Liver (tissue), 9 donors: Measurements from ENCODE around the gene HOPX. TPM values are rescaled to one million over a fixed set of nuclear protein-coding genes. Genes with fewer than 3 reads are reported as not detected.

ENCODE experiments used
- DNase-seq: peaks from one replicate; pipeline ENCODE4 v3.0.0-alpha.2; 2017; ENCODE audit warnings: low spot score
- H3K27ac ChIP-seq, 2 donors: one replicate each; pipeline ENCODE4 v1.7.0; 2013; ENCODE audit warnings: inconsistent platforms in 2 of 2, low read length in 2 of 2, control low read depth in 1 of 2, low read depth in 1 of 2, mild to moderate bottlenecking in 1 of 2
- H3K27me3 ChIP-seq, 4 donors: one replicate each; pipeline versions ENCODE4 v1.6.1 to v1.7.0; 2013; ENCODE audit warnings: low read length in 3 of 4, inconsistent platforms in 1 of 4, mild to moderate bottlenecking in 1 of 4, moderate library complexity in 1 of 4; ENCODE audit not compliant: control insufficient read depth in 4 of 4, insufficient read depth in 4 of 4
- H3K36me3 ChIP-seq, 4 donors: one replicate each; pipeline versions ENCODE4 v1.6.1 to v1.7.0; 2013; ENCODE audit warnings: low read length in 3 of 4, mild to moderate bottlenecking in 3 of 4, low read depth in 1 of 4, moderate library complexity in 1 of 4; ENCODE audit not compliant: control insufficient read depth in 4 of 4, insufficient read depth in 3 of 4
- H3K4me1 ChIP-seq, 4 donors: one replicate each; pipeline versions ENCODE4 v1.6.1 to v1.7.0; 2013; ENCODE audit warnings: low read length in 3 of 4, mild to moderate bottlenecking in 3 of 4, moderate library complexity in 1 of 4; ENCODE audit not compliant: control insufficient read depth in 4 of 4, insufficient read depth in 4 of 4
- H3K4me3 ChIP-seq, 3 donors: one replicate each; pipeline versions ENCODE4 v1.6.1 to v1.7.0; 2013; ENCODE audit warnings: low read length in 3 of 3, control low read depth in 1 of 3, low read depth in 1 of 3, mild to moderate bottlenecking in 1 of 3
- H3K9ac ChIP-seq, 2 donors: one replicate each; pipeline ENCODE4 v1.7.0; 2013; ENCODE audit warnings: low read length in 2 of 2, mild to moderate bottlenecking in 2 of 2, moderate library complexity in 2 of 2, control low read depth in 1 of 2, low read depth in 1 of 2
- H3K9me3 ChIP-seq, 4 donors: one replicate each; pipeline versions ENCODE4 v1.6.1 to v1.7.0; 2013; ENCODE audit warnings: low read length in 3 of 4; ENCODE audit not compliant: control insufficient read depth in 4 of 4
- CTCF ChIP-seq: fragments of 150-350 bp; IDR thresholded peaks from 2 replicates; pipeline ENCODE4 v1.5.1; 2017; ENCODE audit warnings: improper control_type of control experiment, low read depth, low read length; ENCODE audit not compliant: missing input control
- FOXA2 ChIP-seq: IDR thresholded peaks from 2 replicates; pipeline ENCODE4 v1.6.1; 2016; ENCODE audit warnings: antibody characterized with exemption
- GABPA ChIP-seq, 2 donors: IDR thresholded peaks in 1 of 2; conservative IDR thresholded peaks in 1 of 2; 2 replicates each; pipeline ENCODE4 v1.6.1; 2016; ENCODE audit warnings: antibody characterized with exemption in 2 of 2, mild to moderate bottlenecking in 1 of 2, moderate library complexity in 1 of 2
- HNF4A ChIP-seq, 2 donors: conservative IDR thresholded peaks; 2 replicates each; pipeline ENCODE4 v1.6.1; 2016; ENCODE audit warnings: antibody characterized with exemption in 2 of 2, mild to moderate bottlenecking in 2 of 2
- HNF4G ChIP-seq: IDR thresholded peaks from 2 replicates; pipeline ENCODE4 v1.6.1; 2016; ENCODE audit warnings: antibody characterized with exemption
- JUND ChIP-seq, 2 donors: IDR thresholded peaks; 2 replicates each; pipeline ENCODE4 v1.6.1; 2016; ENCODE audit warnings: antibody characterized with exemption in 2 of 2
- NR2F2 ChIP-seq: IDR thresholded peaks from 2 replicates; pipeline ENCODE4 v1.6.1; 2016; ENCODE audit warnings: antibody characterized with exemption
- RAD21 ChIP-seq, 2 donors: IDR thresholded peaks; 2 replicates each; pipeline ENCODE4 v1.6.1; 2016; ENCODE audit warnings: antibody characterized with exemption in 2 of 2, mild to moderate bottlenecking in 2 of 2
- REST ChIP-seq: IDR thresholded peaks from 2 replicates; pipeline ENCODE4 v1.6.1; 2016; ENCODE audit warnings: antibody characterized with exemption, mild to moderate bottlenecking
- RXRA ChIP-seq, 2 donors: IDR thresholded peaks; 2 replicates each; pipeline ENCODE4 v1.6.1; 2017 to 2018; ENCODE audit warnings: antibody characterized with exemption in 2 of 2, mild to moderate bottlenecking in 1 of 2
- SP1 ChIP-seq: IDR thresholded peaks from 2 replicates; pipeline ENCODE4 v1.6.1; 2018; ENCODE audit warnings: antibody characterized with exemption, mild to moderate bottlenecking
- TAF1 ChIP-seq: conservative IDR thresholded peaks from 2 replicates; pipeline ENCODE4 v1.6.1; 2016; ENCODE audit warnings: antibody characterized with exemption, mild to moderate bottlenecking
- YY1 ChIP-seq: IDR thresholded peaks from 2 replicates; pipeline ENCODE4 v1.6.1; 2016; ENCODE audit warnings: antibody characterized with exemption, mild to moderate bottlenecking
- ZBTB33 ChIP-seq: IDR thresholded peaks from 2 replicates; pipeline ENCODE4 v1.6.1; 2016; ENCODE audit warnings: antibody characterized with exemption
- WGBS: extraction: QIAGEN DNeasy Blood & Tissue Kit; methylation state at CpG from one replicate; pipeline ENCODE4 v1.1.7; 2013; 5-methylcytosine and 5-hydroxymethylcytosine counted together
- polyA plus RNA-seq, 2 donors: library from polyadenylated mRNA; stranded (reverse) in 1 of 2; unstranded in 1 of 2; fragments of 200-250 nt in 1 of 2; fragments of >200 nt in 1 of 2; fragmentation: Nextera tagmentation in 1 of 2; extraction: Ambion mirVana in 1 of 2; gene quantifications; one replicate each; pipeline versions ENCODE4 v1.2.1 to v1.2.3, GENCODE V29; 2013 to 2015
- total RNA-seq, 2 donors: library from RNA; depleted of rRNA; stranded (reverse); fragments of >200 nt; gene quantifications; one replicate each; pipeline ENCODE4 v1.2.3, GENCODE V29; 2014
- TF ChIP-seq, protein P1 (sequence below): IDR thresholded peaks from 2 replicates; pipeline ENCODE4 v1.6.1; 2016; ENCODE audit warnings: antibody characterized with exemption
- TF ChIP-seq, protein P2 (sequence below): IDR thresholded peaks from 2 replicates; pipeline ENCODE4 v1.6.1; 2016; ENCODE audit warnings: antibody characterized with exemption
- donor health status: healthy.
- donor health status: healthy.
- donor health status: healthy.
- donor health status: healthy.
- donor health status: healthy.

HOPX gene
- total and polyA plus RNA-seq, 4 donors, result 0.40 to 2.4 (median 0.63) TPM

GRCh38 chr4:56653461-56654237, 27.4 kb downstream of the HOPX start:
- no peak overlapping the region for H3K4me3 ChIP-seq
- no peak overlapping the region for H3K27ac ChIP-seq
- no peak for DNase-seq
- 44% methylated on average over 1 of the region's 1 CpG for WGBS
- TF ChIP-seq, protein P1, sequence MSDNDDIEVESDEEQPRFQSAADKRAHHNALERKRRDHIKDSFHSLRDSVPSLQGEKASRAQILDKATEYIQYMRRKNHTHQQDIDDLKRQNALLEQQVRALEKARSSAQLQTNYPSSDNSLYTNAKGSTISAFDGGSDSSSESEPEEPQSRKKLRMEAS, result no peak
- TF ChIP-seq JUND (IDR thresholded peaks at IDR 0.05) (no peak), NR2F2 (no peak), RXRA (IDR thresholded peaks at IDR 0.05) (no peak), GABPA (IDR thresholded peaks at IDR 0.05 in 1 of 2, conservative IDR thresholded peaks at IDR 0.05 in 1 of 2) (no peak), CTCF (no peak)
- TF ChIP-seq, protein P2, sequence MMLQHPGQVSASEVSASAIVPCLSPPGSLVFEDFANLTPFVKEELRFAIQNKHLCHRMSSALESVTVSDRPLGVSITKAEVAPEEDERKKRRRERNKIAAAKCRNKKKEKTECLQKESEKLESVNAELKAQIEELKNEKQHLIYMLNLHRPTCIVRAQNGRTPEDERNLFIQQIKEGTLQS, result no peak
- no peaks in the 10 kb centered on the region for H3K36me3 ChIP-seq
- H3K27me3 ChIP-seq, result peaks cover 0 to 6% (median under 1%) of the 10 kb centered on the region in 4 donors
- H3K4me1 ChIP-seq, result peaks cover 4 to 15% (median 7%) of the 10 kb centered on the region in 4 donors
- no peak overlapping the region for H3K9ac ChIP-seq
- H3K9me3 ChIP-seq, result no peaks in the 10 kb centered on the region

DNA sequence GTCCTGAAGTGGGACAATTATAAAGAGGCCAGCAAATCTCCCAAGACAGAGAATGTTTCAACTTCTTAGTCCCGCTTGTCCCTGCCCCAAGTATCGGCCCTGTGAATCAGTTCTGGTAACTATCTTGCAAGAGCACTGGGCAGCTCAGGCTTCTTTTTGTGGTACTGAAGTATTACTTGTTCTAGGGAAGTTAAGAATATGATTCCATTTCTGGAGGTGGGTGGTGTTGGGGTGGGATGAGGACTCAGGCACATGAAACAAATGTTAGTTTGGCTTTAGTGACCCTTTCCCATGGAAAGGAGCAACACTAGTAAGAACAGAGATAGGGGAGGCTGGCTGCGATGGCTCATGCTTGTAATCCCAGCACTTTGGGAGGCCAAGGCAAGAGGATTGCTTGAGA, 28.9 kb downstream of the HOPX start:
- no peak overlapping the region for H3K4me3 ChIP-seq
- no peak for DNase-seq
- no peak overlapping the region for H3K27ac ChIP-seq
- H3K27me3 ChIP-seq, result peaks cover 0 to 6% (median under 1%) of the 10 kb centered on the region in 4 donors
- WGBS, result 87% methylated on average over 3 of the region's 3 CpGs
- H3K9me3 ChIP-seq, result no peaks in the 10 kb centered on the region
- H3K9ac ChIP-seq, result no peak overlapping the region
- H3K4me1 ChIP-seq, result peaks cover 4 to 15% (median 7%) of the 10 kb centered on the region in 4 donors
- no peak for TF ChIP-seq SP1
- TF ChIP-seq REST, result no peak
- TF ChIP-seq HNF4A (conservative IDR thresholded peaks at IDR 0.05), result no peak
- TF ChIP-seq CTCF, result no peak
- TF ChIP-seq HNF4G, result no peak
- TF ChIP-seq NR2F2, result no peak
- TF ChIP-seq FOXA2, result no peak
- no peak for TF ChIP-seq RAD21 (IDR thresholded peaks at IDR 0.05)
- no peak for TF ChIP-seq JUND (IDR thresholded peaks at IDR 0.05)
- no peak for TF ChIP-seq YY1
- TF ChIP-seq RXRA (IDR thresholded peaks at IDR 0.05), result no peak
- TF ChIP-seq GABPA (IDR thresholded peaks at IDR 0.05 in 1 of 2, conservative IDR thresholded peaks at IDR 0.05 in 1 of 2), result no peak
- no peak for TF ChIP-seq TAF1
- TF ChIP-seq, protein P1, result no peak
- TF ChIP-seq ZBTB33, result no peak
- TF ChIP-seq, protein P2, result no peak
- H3K36me3 ChIP-seq, result no peaks in the 10 kb centered on the region
